HepG2 (cell line): ENCODE data around the gene ARMC5. TPM values are rescaled to one million over a fixed set of nuclear protein-coding genes. Genes with fewer than 3 reads are reported as not detected.

Experiments
- ATAC-seq: fragments of 200-7000 bp; cut with Tn5 transposase; 3 replicates; pipeline ENCODE4 v1.9.1; 2020; ENCODE audit warnings: mild to moderate bottlenecking, moderate library complexity
- BruUV-seq: library from RNA; stranded (reverse); fragments of 400-500 nt; replicated peaks from 2 replicates; lab custom pipeline; 2021; lab: Mats Ljungman, UMichigan
- CTCF ChIA-PET: fragments of 300-600 bp; formaldehyde crosslinking; extraction: SDS; loops from one replicate; lab custom pipeline; 2021; ENCODE audit warnings: low total read pairs, inconsistent platforms, low intra/inter-chr PET ratio; lab: Yijun Ruan, JAX
- POLR2A ChIA-PET: fragments of 350-600 bp; sonication (Branson Sonifier 250); formaldehyde crosslinking; loops from one replicate; lab custom pipeline; 2020; ENCODE audit warnings: antibody characterized with exemption, inconsistent platforms; lab: Yijun Ruan, JAX
- DNase-seq: peaks from one replicate; pipeline ENCODE4 v3.0.0-alpha.2; 2015; ENCODE audit warnings: low spot score
- FAIRE-seq: peaks from 3 replicates; lab custom pipeline; 2011; peaks lifted over from hg19 to GRCh38; lab: Jason Lieb, UNC
- H2AFZ ChIP-seq: one replicate; pipeline ENCODE4 v1.6.1; 2011; ENCODE audit warnings: low read length, inconsistent platforms
- H3K27ac ChIP-seq: fragments of 300-600 bp; 3 replicates; pipeline ENCODE4 v1.8.0; 2011; ENCODE audit warnings: mixed run types, mild to moderate bottlenecking, mixed read lengths, low read length, inconsistent platforms; ENCODE audit not compliant: insufficient read depth; ENCODE audit errors: extremely low read length
- H3K27me3 ChIP-seq, 2 experiments: fragments of 200-600 bp in 1 of 2; 2 replicates in 1 of 2; 3 replicates in 1 of 2; pipeline versions ENCODE4 v1.6.0 to v1.8.0; 2011; ENCODE audit warnings: low read length in 2 of 2, mild to moderate bottlenecking in 2 of 2, moderate library complexity in 2 of 2, inconsistent platforms in 1 of 2; ENCODE audit not compliant: insufficient read depth in 2 of 2, control insufficient read depth in 1 of 2
- H3K36me3 ChIP-seq, 2 experiments: fragments of 200-600 bp in 1 of 2; replicated peaks in 1 of 2; 2 replicates in 1 of 2; 3 replicates in 1 of 2; pipeline versions ENCODE4 v1.5.1 to v1.8.0; 2011; ENCODE audit warnings: low read length in 2 of 2, inconsistent platforms in 1 of 2; ENCODE audit not compliant: insufficient read depth in 2 of 2, control insufficient read depth in 1 of 2
- H3K4me1 ChIP-seq: 2 replicates; pipeline ENCODE4 v1.5.1; 2012; ENCODE audit warnings: low read length, inconsistent platforms; ENCODE audit not compliant: insufficient read depth
- H3K4me2 ChIP-seq: 2 replicates; pipeline ENCODE4 v1.6.0; 2011; ENCODE audit warnings: low read depth, low read length, inconsistent platforms
- H3K4me3 ChIP-seq, 3 experiments: fragments of 200-600 bp in 1 of 3; sonication (generic), shearing (Covaris generic) in 1 of 3; replicated peaks in 1 of 3; 2 replicates each; pipeline ENCODE4 v1.5.1; 2011 to 2016; ENCODE audit warnings: low read length in 3 of 3, inconsistent platforms in 2 of 3, low read depth in 2 of 3, mild to moderate bottlenecking in 2 of 3, control low read depth in 1 of 3, mixed read lengths in 1 of 3; ENCODE audit not compliant: insufficient read depth in 1 of 3
- H3K79me2 ChIP-seq: one replicate; pipeline ENCODE4 v1.6.1; 2011; ENCODE audit warnings: low read length, inconsistent platforms; ENCODE audit not compliant: insufficient read depth
- H3K9ac ChIP-seq: 2 replicates; pipeline ENCODE4 v1.6.0; 2011; ENCODE audit warnings: mild to moderate bottlenecking, low read depth, low read length, inconsistent platforms; ENCODE audit not compliant: insufficient read depth
- H3K9me3 ChIP-seq: 2 replicates; pipeline ENCODE4 v1.5.1; 2012; ENCODE audit warnings: mild to moderate bottlenecking, low read length
- H4K20me1 ChIP-seq: 2 replicates; pipeline ENCODE4 v1.6.0; 2011; ENCODE audit warnings: inconsistent platforms, mild to moderate bottlenecking, low read length, moderate library complexity; ENCODE audit not compliant: insufficient read depth
- FOSL1 ChIP-seq: sonication (generic); formaldehyde crosslinking; IDR thresholded peaks from 2 replicates; pipeline ENCODE4 v1.9.0; 2021; ENCODE audit warnings: missing genetic modification reagents, borderline replicate concordance
- HOXA5 ChIP-seq: sonication (generic); formaldehyde crosslinking; IDR thresholded peaks from 2 replicates; pipeline ENCODE4 v1.4.0; 2020; ENCODE audit warnings: missing genetic modification reagents
- MED1 ChIP-seq: sonication (generic); formaldehyde crosslinking; IDR thresholded peaks from 2 replicates; pipeline ENCODE4 v1.4.0; 2020; ENCODE audit warnings: missing genetic modification reagents
- RCOR2 ChIP-seq: IDR thresholded peaks from 2 replicates; pipeline ENCODE4 v1.6.1; 2016; ENCODE audit warnings: missing biosample characterization, missing genetic modification reagents
- TFDP1 ChIP-seq: IDR thresholded peaks from 2 replicates; pipeline ENCODE4 v1.6.1; 2016; ENCODE audit warnings: missing compliant biosample characterization, missing genetic modification reagents, borderline replicate concordance
- ZMAT3 ChIP-seq: sonication (generic); formaldehyde crosslinking; conservative IDR thresholded peaks from 2 replicates; pipeline ENCODE4 v1.7.0; 2021; ENCODE audit warnings: missing genetic modification reagents
- ZNF788 ChIP-seq: sonication (generic); formaldehyde crosslinking; IDR thresholded peaks from 2 replicates; pipeline ENCODE4 v1.5.0; 2020; ENCODE audit warnings: mild to moderate bottlenecking, missing genetic modification reagents, borderline replicate concordance
- WGBS: methylation state at CpG from one replicate; pipeline ENCODE4 v1.1.6; 2017; ENCODE audit warnings: low lambda C conversion rate; 5-methylcytosine and 5-hydroxymethylcytosine counted together
- in situ Hi-C: cut with HindIII; loops from 2 replicates; pipeline ENCODE4 v1.10.0; 2017; ENCODE audit warnings: low pct_unique_long_range_greater_than_20kb; ENCODE audit not compliant: extremely low pct_ligation_motif_present
- intact Hi-C: fragments of 100-400 bp; cut with micrococcal nuclease; formaldehyde crosslinking; loops from one replicate; pipeline ENCODE4 v1.10.0; 2022; ENCODE audit not compliant: unreplicated experiment
- polyA plus RNA-seq, 8 experiments: library from polyadenylated mRNA; depleted of rRNA in 3 of 8; stranded (reverse) in 7 of 8; unstranded in 1 of 8; fragments of >200 nt; fragmentation: Illumina TruSeq in 4 of 8; extraction: Trizol in 4 of 8; gene quantifications; 2 replicates each; pipeline versions ENCODE4 v1.2.1 to v1.2.3, GENCODE V29; 2011 to 2016; ENCODE audit warnings: low read depth in 4 of 8, missing spikeins in 1 of 8, mixed read lengths in 1 of 8; ENCODE audit not compliant: insufficient read depth in 1 of 8
- total RNA-seq, 5 experiments: library from RNA; depleted of rRNA; stranded (reverse); fragments of >200 nt; fragmentation: Illumina TruSeq; extraction: Trizol; gene quantifications; 2 replicates each; pipeline ENCODE4 v1.2.3, GENCODE V29; 2016; ENCODE audit warnings: low read depth in 1 of 5
- TF ChIP-seq, protein P1 (sequence below): IDR thresholded peaks from 2 replicates; pipeline ENCODE4 v1.6.1; 2016; ENCODE audit warnings: low read depth, borderline replicate concordance
- TF ChIP-seq, protein P2 (sequence below): sonication (generic); formaldehyde crosslinking; IDR thresholded peaks from 2 replicates; pipeline ENCODE4 v1.5.0; 2020; ENCODE audit warnings: missing genetic modification reagents
- TF ChIP-seq, protein P3 (sequence below): sonication (generic); formaldehyde crosslinking; IDR thresholded peaks from 2 replicates; pipeline ENCODE4 v1.4.0; 2020; ENCODE audit warnings: mild to moderate bottlenecking, missing genetic modification reagents
- TF ChIP-seq, protein P4 (sequence below): sonication (generic); formaldehyde crosslinking; IDR thresholded peaks from 2 replicates; pipeline ENCODE4 v1.4.0; 2020; ENCODE audit warnings: mild to moderate bottlenecking, missing genetic modification reagents

Gene ARMC5
- total and polyA plus RNA-seq, 2 of the 13 experiments (the other 11 are each of a cell fraction or from before 2014, with no cell fraction given), result 10.8 to 22.3 TPM

DNA sequence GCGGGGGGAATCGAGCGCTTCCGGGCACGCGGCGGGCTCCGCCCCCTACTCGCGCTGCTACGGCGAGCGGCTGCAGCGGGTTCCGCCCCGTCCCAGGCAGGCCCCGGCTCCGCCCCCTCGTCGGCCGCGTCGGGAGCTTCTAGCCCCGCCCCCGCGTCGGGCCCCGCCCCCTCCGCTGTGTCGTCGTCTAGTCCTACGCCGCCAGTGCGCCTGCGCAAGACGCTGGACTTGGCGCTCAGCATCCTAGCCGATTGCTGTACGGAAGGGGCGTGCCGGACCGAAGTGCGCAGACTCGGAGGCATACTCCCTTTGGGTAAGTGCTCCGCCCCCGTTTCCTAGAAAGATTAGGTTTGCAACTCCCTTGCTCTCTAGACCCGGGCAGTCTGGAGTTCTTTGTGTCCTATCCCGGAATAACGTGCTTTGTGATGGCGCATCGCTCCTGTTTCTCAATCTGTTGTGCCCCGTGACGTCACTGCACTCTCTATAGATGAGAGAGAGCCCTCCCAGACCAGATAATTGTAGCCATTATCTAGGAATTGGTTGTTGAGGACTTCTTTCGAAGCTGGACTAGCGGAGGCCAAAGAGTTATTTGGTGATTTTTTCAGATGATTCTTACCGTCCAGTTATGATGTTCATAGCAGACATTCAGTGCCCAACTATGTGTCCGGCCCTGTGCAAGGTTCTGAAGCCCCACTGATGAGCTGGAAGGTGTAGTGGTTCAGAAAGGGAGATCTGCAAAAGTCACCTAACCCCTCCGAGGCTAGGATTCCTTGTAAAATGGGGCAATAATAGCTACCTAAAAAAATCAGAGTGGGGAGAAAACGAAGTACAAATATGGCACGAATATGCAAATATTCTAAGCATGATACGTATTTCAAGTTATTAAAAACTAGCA is 633 bp downstream of the ARMC5 start:
- BruUV-seq, result no TSS peak
- Histone ChIP-seq H3K4me1 (peaks cover 41% of the 10 kb centered on the region), H4K20me1 (peaks cover 42% of the 10 kb centered on the region), H3K9ac (peak overlapping the region; percentile 97), H3K9me3 (no peaks in the 10 kb centered on the region), H3K4me3 (peak overlapping the region; percentile 71 to 98 (median 83)), H3K27ac (peak overlapping the region; percentile 95), H3K27me3 (no peaks in the 10 kb centered on the region; a peak in 1 of 5 replicates), H2AFZ (no peak overlapping the region), H3K79me2 (peaks cover 38% of the 10 kb centered on the region), H3K4me2 (peak overlapping the region; percentile 99), H3K36me3 (peaks cover 26 to 37% of the 10 kb centered on the region in 2 experiments)
- in situ Hi-C loops (loop anchor here (5.0 to 10.0 kb wide), 3 partner anchors 242 to 468 kb away; partner anchors contain the start of gene ZNF267), intact Hi-C loops (loop anchor here (1.0 to 5.0 kb wide), 4 partner anchors 17 to 412 kb away; partner anchors contain the start of genes RUSF1 and ZNF267)
- WGBS, result 11% methylated on average over 46 of the region's 61 CpGs
- ChIA-PET POLR2A (interaction anchor here (0.9 to 8.3 kb wide), 25 partner anchors 8 to 461 kb away, joined by 3 to 110 read pairs (median 8); partner anchors contain the start of genes FUS, KAT8, PYCARD and RUSF1), CTCF (no interaction called here)
- FAIRE-seq (peak; percentile 98), ATAC-seq (peak; percentile 69), DNase-seq (peak; percentile 99)
- TF ChIP-seq ZNF788 (CRISPR knock-in tag) (peak; percentile 28; the same call in 1 of the 2 replicates), RCOR2 (CRISPR knock-in tag) (no peak), MED1 (CRISPR knock-in tag) (peak; percentile 11; the same call in 1 of the 2 replicates), HOXA5 (CRISPR knock-in tag) (no peak; the same call in 1 of the 2 replicates), FOSL1 (no peak), ZMAT3 (CRISPR knock-in tag) (no peak), TFDP1 (CRISPR knock-in tag) (no peak)
- TF ChIP-seq, protein P1, sequence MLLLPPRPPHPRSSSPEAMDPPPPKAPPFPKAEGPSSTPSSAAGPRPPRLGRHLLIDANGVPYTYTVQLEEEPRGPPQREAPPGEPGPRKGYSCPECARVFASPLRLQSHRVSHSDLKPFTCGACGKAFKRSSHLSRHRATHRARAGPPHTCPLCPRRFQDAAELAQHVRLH (CRISPR knock-in tag), result no peak
- TF ChIP-seq, protein P2, sequence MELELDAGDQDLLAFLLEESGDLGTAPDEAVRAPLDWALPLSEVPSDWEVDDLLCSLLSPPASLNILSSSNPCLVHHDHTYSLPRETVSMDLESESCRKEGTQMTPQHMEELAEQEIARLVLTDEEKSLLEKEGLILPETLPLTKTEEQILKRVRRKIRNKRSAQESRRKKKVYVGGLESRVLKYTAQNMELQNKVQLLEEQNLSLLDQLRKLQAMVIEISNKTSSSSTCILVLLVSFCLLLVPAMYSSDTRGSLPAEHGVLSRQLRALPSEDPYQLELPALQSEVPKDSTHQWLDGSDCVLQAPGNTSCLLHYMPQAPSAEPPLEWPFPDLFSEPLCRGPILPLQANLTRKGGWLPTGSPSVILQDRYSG (CRISPR knock-in tag), result no peak
- TF ChIP-seq, protein P3, sequence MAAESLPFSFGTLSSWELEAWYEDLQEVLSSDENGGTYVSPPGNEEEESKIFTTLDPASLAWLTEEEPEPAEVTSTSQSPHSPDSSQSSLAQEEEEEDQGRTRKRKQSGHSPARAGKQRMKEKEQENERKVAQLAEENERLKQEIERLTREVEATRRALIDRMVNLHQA (CRISPR knock-in tag), result no peak
- TF ChIP-seq, protein P4, sequence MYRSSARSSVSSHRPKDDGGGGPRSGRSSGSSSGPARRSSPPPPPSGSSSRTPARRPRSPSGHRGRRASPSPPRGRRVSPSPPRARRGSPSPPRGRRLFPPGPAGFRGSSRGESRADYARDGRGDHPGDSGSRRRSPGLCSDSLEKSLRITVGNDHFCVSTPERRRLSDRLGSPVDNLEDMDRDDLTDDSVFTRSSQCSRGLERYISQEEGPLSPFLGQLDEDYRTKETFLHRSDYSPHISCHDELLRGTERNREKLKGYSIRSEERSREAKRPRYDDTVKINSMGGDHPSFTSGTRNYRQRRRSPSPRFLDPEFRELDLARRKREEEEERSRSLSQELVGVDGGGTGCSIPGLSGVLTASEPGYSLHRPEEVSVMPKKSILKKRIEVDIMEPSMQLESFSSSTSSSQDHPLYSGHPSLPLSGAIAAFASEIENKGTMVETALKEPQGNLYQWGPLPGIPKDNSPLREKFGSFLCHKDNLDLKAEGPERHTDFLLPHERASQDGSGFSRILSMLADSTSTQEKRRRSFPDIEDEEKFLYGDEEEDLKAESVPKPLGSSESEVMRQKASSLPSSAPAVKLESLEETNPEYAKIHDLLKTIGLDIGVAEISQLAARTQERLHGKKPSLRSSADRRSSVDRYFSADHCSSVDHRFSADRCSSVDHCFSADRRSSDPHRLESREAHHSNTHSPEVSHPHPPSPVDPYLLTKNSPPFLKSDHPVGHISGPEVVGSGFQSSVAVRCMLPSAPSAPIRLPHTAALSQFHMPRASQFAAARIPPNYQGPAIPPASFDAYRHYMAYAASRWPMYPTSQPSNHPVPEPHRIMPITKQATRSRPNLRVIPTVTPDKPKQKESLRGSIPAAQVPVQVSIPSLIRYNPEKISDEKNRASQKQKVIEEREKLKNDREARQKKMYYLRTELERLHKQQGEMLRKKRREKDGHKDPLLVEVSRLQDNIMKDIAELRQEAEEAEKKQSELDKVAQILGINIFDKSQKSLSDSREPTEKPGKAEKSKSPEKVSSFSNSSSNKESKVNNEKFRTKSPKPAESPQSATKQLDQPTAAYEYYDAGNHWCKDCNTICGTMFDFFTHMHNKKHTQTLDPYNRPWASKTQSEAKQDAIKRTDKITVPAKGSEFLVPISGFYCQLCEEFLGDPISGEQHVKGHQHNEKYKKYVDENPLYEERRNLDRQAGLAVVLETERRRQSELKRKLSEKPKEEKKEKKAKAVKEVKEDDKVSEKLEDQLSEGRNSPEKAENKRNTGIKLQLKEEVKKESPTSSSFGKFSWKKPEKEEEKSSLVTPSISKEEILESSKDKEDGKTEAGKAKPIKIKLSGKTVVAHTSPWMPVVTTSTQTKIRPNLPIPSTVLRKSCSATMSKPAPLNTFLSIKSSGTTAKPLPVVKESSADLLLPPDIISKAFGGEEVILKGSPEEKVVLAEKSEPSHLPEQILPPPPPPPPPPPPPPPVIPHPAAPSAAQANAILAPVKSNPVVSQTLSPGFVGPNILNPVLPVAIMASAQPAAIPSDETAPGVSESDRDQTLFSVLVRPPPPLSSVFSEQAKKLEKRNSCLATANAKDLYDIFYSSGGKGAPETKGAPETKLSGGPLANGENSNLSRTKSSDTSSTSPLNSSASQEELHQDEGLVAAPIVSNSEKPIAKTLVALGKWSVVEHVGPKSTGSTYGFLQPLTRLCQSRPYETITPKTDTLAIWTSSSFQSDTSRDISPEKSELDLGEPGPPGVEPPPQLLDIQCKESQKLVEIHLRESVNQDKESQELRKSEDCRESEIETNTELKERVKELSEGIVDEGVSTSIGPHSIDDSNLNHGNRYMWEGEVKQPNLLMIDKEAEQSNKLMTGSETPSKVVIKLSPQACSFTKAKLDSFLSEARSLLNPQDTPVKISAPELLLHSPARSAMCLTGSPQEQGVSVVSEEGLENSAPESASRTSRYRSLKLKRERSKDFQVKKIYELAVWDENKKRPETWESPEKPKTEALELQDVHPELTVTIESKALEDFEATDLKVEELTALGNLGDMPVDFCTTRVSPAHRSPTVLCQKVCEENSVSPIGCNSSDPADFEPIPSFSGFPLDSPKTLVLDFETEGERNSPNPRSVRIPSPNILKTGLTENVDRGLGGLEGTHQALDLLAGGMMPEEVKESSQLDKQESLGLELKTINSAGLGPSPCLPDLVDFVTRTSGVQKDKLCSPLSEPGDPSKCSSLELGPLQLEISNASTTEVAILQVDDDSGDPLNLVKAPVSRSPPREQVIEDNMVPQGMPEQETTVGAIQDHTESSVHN (CRISPR knock-in tag), result no peak
